ENCODE results near the gene MYO1E. TPM values are rescaled to one million over a fixed set of nuclear protein-coding genes. Genes with fewer than 3 reads are reported as not detected.

Gene MYO1E
- total RNA-seq, 2 experiments from 2014 or later = 1.5 to 26.5 TPM

DNA sequence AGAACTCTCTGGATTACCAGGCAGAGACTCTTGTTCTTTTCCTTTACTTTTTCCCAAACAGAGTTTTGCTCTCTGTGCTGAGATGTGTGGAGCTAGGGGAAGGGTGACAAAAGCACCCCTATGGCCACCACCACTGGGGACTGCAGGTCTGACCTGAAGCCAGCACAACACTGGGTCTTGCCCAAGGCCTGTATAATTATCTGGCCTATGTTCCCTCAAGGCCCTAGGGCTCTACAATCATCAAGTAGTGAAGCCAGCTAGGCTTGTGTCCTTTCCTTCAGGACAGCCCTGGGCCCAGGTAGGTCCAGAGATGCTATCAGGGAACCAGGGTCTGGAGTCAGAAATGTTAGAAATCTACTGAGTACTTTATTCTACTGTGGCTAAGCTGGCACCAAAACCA is 28.4 kb downstream of the MYO1E start:
- Histone ChIP-seq H2AFZ (ENCODE audit: low read length) (no peak overlapping the region), H3K27ac (ENCODE audit: low read depth, low read length, poor library complexity, severe bottlenecking) (no peak overlapping the region), H3K9me3 (ENCODE audit: low read length) (no peaks in the 10 kb centered on the region), H3K36me3 (ENCODE audit: insufficient read depth, low read length) (no peaks in the 10 kb centered on the region), H4K20me1 (ENCODE audit: insufficient read depth, low read length) (no peaks in the 10 kb centered on the region), H3K79me2 (ENCODE audit: insufficient read depth, low read depth, low read length) (no peaks in the 10 kb centered on the region), H3K4me2 (ENCODE audit: low read length) (no peak overlapping the region), H3K4me3 (ENCODE audit: low read depth, low read length, poor library complexity, severe bottlenecking) (no peak overlapping the region), H3K4me1 (ENCODE audit: insufficient read depth, low read length, poor library complexity, severe bottlenecking) (peaks cover 11% of the 10 kb centered on the region), H3K9me2 (ENCODE audit: insufficient read depth, low read length) (no peaks in the 10 kb centered on the region)
- intact Hi-C loops (cut with micrococcal nuclease; ENCODE audit: unreplicated experiment) = no loop called here
- DNase-seq (ENCODE audit: low spot score) = no peak
- ChIA-PET POLR2A (interaction anchor here (0.7 to 2.0 kb wide), 3 partner anchors 9 to 547 kb away, joined by 3 to 4 read pairs (median 3); no protein-coding TSS in a partner anchor), CTCF (ENCODE audit: unreplicated experiment) (no interaction called here)
- BruUV-seq (replicated peaks) = no TSS peak
- TF ChIP-seq EZH2phosphoT487 (IDR thresholded peaks at IDR 0.05; ENCODE audit: borderline replicate concordance, low read depth, low read length) = no peak
- TF ChIP-seq, protein P1, sequence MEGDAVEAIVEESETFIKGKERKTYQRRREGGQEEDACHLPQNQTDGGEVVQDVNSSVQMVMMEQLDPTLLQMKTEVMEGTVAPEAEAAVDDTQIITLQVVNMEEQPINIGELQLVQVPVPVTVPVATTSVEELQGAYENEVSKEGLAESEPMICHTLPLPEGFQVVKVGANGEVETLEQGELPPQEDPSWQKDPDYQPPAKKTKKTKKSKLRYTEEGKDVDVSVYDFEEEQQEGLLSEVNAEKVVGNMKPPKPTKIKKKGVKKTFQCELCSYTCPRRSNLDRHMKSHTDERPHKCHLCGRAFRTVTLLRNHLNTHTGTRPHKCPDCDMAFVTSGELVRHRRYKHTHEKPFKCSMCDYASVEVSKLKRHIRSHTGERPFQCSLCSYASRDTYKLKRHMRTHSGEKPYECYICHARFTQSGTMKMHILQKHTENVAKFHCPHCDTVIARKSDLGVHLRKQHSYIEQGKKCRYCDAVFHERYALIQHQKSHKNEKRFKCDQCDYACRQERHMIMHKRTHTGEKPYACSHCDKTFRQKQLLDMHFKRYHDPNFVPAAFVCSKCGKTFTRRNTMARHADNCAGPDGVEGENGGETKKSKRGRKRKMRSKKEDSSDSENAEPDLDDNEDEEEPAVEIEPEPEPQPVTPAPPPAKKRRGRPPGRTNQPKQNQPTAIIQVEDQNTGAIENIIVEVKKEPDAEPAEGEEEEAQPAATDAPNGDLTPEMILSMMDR (conservative IDR thresholded peaks at IDR 0.05; ENCODE audit: low read length) = no peak

DNA sequence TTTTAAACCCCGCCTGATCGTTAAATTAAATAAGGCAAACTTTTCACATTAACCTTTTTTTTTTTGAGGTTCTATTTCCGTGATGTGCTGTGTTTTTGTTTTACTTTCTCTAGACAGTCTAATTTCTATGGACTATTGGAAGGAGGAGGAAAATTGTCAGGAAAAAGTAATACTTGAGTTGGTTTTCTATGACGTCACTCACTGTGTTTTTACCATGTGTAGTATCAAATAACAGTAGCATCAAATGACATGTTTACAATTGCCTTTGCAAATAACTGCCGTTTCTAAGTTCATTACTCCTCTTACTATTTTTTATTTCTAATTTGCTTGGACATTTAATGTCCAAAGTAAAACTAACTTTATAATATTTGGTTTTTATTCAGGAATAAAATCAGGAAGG is 32.3 kb downstream of the MYO1E start:
- no peak overlapping the region for H3K4me2 ChIP-seq (ENCODE audit: low read length)
- no TSS peak for BruUV-seq (replicated peaks)
- H3K27ac ChIP-seq (ENCODE audit: low read depth, low read length, poor library complexity, severe bottlenecking) = no peak overlapping the region
- no peaks in the 10 kb centered on the region for H3K79me2 ChIP-seq (ENCODE audit: insufficient read depth, low read depth, low read length)
- TF ChIP-seq EZH2phosphoT487 (IDR thresholded peaks at IDR 0.05; ENCODE audit: borderline replicate concordance, low read depth, low read length) = no peak
- TF ChIP-seq, protein P1 (conservative IDR thresholded peaks at IDR 0.05; ENCODE audit: low read length) = no peak
- H2AFZ ChIP-seq (ENCODE audit: low read length) = no peak overlapping the region
- H4K20me1 ChIP-seq (ENCODE audit: insufficient read depth, low read length) = no peaks in the 10 kb centered on the region
- CTCF ChIA-PET (ENCODE audit: unreplicated experiment) = no interaction called here
- H3K9me3 ChIP-seq (ENCODE audit: low read length) = no peaks in the 10 kb centered on the region
- H3K9me2 ChIP-seq (ENCODE audit: insufficient read depth, low read length) = no peaks in the 10 kb centered on the region
- H3K36me3 ChIP-seq (ENCODE audit: insufficient read depth, low read length) = no peaks in the 10 kb centered on the region
- H3K4me1 ChIP-seq (ENCODE audit: insufficient read depth, low read length, poor library complexity, severe bottlenecking) = peaks cover 4% of the 10 kb centered on the region
- POLR2A ChIA-PET = interaction anchor here (0.7 kb wide), 1 partner anchor 610 kb away, joined by 4 read pairs; no protein-coding TSS in a partner anchor
- DNase-seq (ENCODE audit: low spot score) = no peak
- intact Hi-C loops (cut with micrococcal nuclease; ENCODE audit: unreplicated experiment) = no loop called here
- H3K4me3 ChIP-seq (ENCODE audit: low read depth, low read length, poor library complexity, severe bottlenecking) = no peak overlapping the region

DNA sequence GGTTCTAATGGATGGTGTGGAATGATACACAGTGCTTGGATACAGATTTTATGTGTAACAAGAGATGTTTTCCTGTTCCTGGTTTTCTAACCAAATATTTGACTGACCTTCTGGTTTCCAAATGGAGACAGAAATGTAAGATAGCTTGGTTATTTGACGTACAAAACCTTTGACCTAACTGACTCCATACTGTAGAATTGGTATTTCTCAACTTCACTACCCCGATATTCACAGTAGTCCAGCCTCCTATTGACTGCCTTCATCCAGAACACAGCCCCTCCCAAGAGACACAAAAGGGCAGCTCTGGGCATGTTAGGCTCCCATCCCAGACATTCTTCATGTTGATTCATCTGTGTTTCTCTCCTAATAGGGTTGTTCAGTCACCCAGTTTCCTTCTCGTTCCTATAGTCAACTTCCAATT is 33.4 kb downstream of the MYO1E start:
- Histone ChIP-seq H3K4me3 (ENCODE audit: low read depth, low read length, poor library complexity, severe bottlenecking) (no peak overlapping the region), H3K79me2 (ENCODE audit: insufficient read depth, low read depth, low read length) (no peaks in the 10 kb centered on the region), H3K9me3 (ENCODE audit: low read length) (no peaks in the 10 kb centered on the region), H3K27ac (ENCODE audit: low read depth, low read length, poor library complexity, severe bottlenecking) (no peak overlapping the region), H4K20me1 (ENCODE audit: insufficient read depth, low read length) (no peaks in the 10 kb centered on the region), H3K36me3 (ENCODE audit: insufficient read depth, low read length) (no peaks in the 10 kb centered on the region), H3K9me2 (ENCODE audit: insufficient read depth, low read length) (no peaks in the 10 kb centered on the region), H3K4me1 (ENCODE audit: insufficient read depth, low read length, poor library complexity, severe bottlenecking) (peaks cover 5% of the 10 kb centered on the region), H2AFZ (ENCODE audit: low read length) (no peak overlapping the region), H3K4me2 (ENCODE audit: low read length) (no peak overlapping the region)
- ChIA-PET POLR2A (no interaction called here), CTCF (ENCODE audit: unreplicated experiment) (no interaction called here)
- TF ChIP-seq EZH2phosphoT487 (IDR thresholded peaks at IDR 0.05; ENCODE audit: borderline replicate concordance, low read depth, low read length) = no peak
- TF ChIP-seq, protein P1 (conservative IDR thresholded peaks at IDR 0.05; ENCODE audit: low read length) = no peak
- DNase-seq (ENCODE audit: low spot score) = no peak
- intact Hi-C loops (cut with micrococcal nuclease; ENCODE audit: unreplicated experiment) = no loop called here
- BruUV-seq (replicated peaks) = no TSS peak

Measured in OCI-LY7 (cell line).